Measurements from ENCODE around the gene PLAGL1. TPM values are rescaled to one million over a fixed set of nuclear protein-coding genes. Genes with fewer than 3 reads are reported as not detected.

PLAGL1 gene
- total and polyA plus RNA-seq, 4 donors, result 1.3 to 6.3 (median 2.0) TPM

- Histone ChIP-seq H3K4me1 (ENCODE audit: control insufficient read depth in 4 of 4, insufficient read depth in 4 of 4, low read length in 3 of 4) (no peaks in the 10 kb centered on the region), H3K4me3 (ENCODE audit: low read depth in 1 of 3, low read length in 3 of 3) (no peak overlapping the region), H3K27ac (ENCODE audit: low read depth in 1 of 2, low read length in 2 of 2) (no peak overlapping the region), H3K9ac (ENCODE audit: low read depth in 1 of 2, low read length in 2 of 2) (no peak overlapping the region), H3K36me3 (ENCODE audit: control insufficient read depth in 4 of 4, insufficient read depth in 3 of 4, low read depth in 1 of 4, low read length in 3 of 4) (peaks cover 0 to 2% (median 0%) of the 10 kb centered on the region in 4 donors), H3K27me3 (ENCODE audit: control insufficient read depth in 4 of 4, insufficient read depth in 4 of 4, low read length in 3 of 4) (no peaks in the 10 kb centered on the region), H3K9me3 (ENCODE audit: control insufficient read depth in 4 of 4, low read length in 3 of 4) (no peaks in the 10 kb centered on the region)
- no peak for DNase-seq (ENCODE audit: low spot score)
- WGBS, result 74% methylated on average over 3 of the region's 3 CpGs
- TF ChIP-seq ZBTB33 (IDR thresholded peaks at IDR 0.05) (no peak), NR2F2 (IDR thresholded peaks at IDR 0.05) (no peak), ATF3 (IDR thresholded peaks at IDR 0.05) (no peak), HNF4G (IDR thresholded peaks at IDR 0.05) (no peak), RAD21 (IDR thresholded peaks at IDR 0.05) (no peak), FOXA2 (IDR thresholded peaks at IDR 0.05) (no peak), YY1 (IDR thresholded peaks at IDR 0.05) (no peak), JUND (IDR thresholded peaks at IDR 0.05) (no peak), MAX (IDR thresholded peaks at IDR 0.05) (no peak), GABPA (IDR thresholded peaks at IDR 0.05 in 1 of 2, conservative IDR thresholded peaks at IDR 0.05 in 1 of 2) (no peak), RXRA (IDR thresholded peaks at IDR 0.05) (no peak), FOXA1 (IDR thresholded peaks at IDR 0.05) (no peak), SP1 (IDR thresholded peaks at IDR 0.05) (no peak), CTCF (IDR thresholded peaks at IDR 0.05; ENCODE audit: low read depth, low read length, missing input control) (no peak), REST (IDR thresholded peaks at IDR 0.05) (no peak), HNF4A (conservative IDR thresholded peaks at IDR 0.05) (no peak), TAF1 (conservative IDR thresholded peaks at IDR 0.05) (no peak), EGR1 (IDR thresholded peaks at IDR 0.05; ENCODE audit: low read depth in 2 of 2) (no peak)
Measured at GRCh38 chr6:144053601-144054000, 45.5 kb upstream of the PLAGL1 start.
